Mesendoderm (in vitro differentiated cells): ENCODE results near the gene MRAP.
A peak's percentile ranks its signal among the peaks of the same experiment; 100 is the strongest.

ENCODE experiments used
- DNase-seq: peaks from one replicate; pipeline ENCODE4 v3.0.0; 2013
- H2AK5ac ChIP-seq: 2 replicates; pipeline ENCODE4 v1.6.1; 2013; ENCODE audit warnings: low read length, inconsistent platforms
- H2BK120ac ChIP-seq: 2 replicates; pipeline ENCODE4 v1.6.1; 2013; ENCODE audit warnings: low read depth, mild to moderate bottlenecking, low read length, moderate library complexity, mixed read lengths
- H2BK15ac ChIP-seq: replicated peaks from 2 replicates; pipeline ENCODE4 v1.6.1; 2013; ENCODE audit warnings: low read depth, mild to moderate bottlenecking, moderate library complexity
- H2BK5ac ChIP-seq: 2 replicates; pipeline ENCODE4 v1.6.1; 2013; ENCODE audit warnings: low read length, inconsistent platforms
- H3K18ac ChIP-seq: 2 replicates; pipeline ENCODE4 v1.6.1; 2013; ENCODE audit warnings: mild to moderate bottlenecking, low read length, mixed read lengths
- H3K23ac ChIP-seq: one replicate; pipeline ENCODE4 v1.6.1; 2013; ENCODE audit warnings: low read length
- H3K27ac ChIP-seq: 2 replicates; pipeline ENCODE4 v1.5.1; 2013; ENCODE audit warnings: low read depth, mild to moderate bottlenecking, inconsistent platforms, low read length, moderate library complexity
- H3K27me3 ChIP-seq: 2 replicates; pipeline ENCODE4 v1.6.1; 2013; ENCODE audit warnings: low read length, control low read depth, mild to moderate bottlenecking, inconsistent platforms; ENCODE audit not compliant: insufficient read depth, poor library complexity
- H3K36me3 ChIP-seq: 2 replicates; pipeline ENCODE4 v1.6.1; 2013; ENCODE audit warnings: low read length, inconsistent platforms; ENCODE audit not compliant: control insufficient read depth, insufficient read depth
- H3K4ac ChIP-seq: one replicate; pipeline ENCODE4 v1.6.1; 2013; ENCODE audit warnings: low read depth, mild to moderate bottlenecking, low read length, moderate library complexity
- H3K4me1 ChIP-seq: 2 replicates; pipeline ENCODE4 v1.6.1; 2013; ENCODE audit warnings: low read depth, low read length, inconsistent platforms; ENCODE audit not compliant: control insufficient read depth
- H3K4me2 ChIP-seq: 2 replicates; pipeline ENCODE4 v1.6.1; 2013; ENCODE audit warnings: low read length
- H3K4me3 ChIP-seq: 2 replicates; pipeline ENCODE4 v1.5.1; 2013; ENCODE audit warnings: mild to moderate bottlenecking, low read length
- H3K56ac ChIP-seq: one replicate; pipeline ENCODE4 v1.6.1; 2013; ENCODE audit warnings: low read length
- H3K79me1 ChIP-seq: 2 replicates; pipeline ENCODE4 v1.6.1; 2013; ENCODE audit warnings: low read length, inconsistent platforms
- H3K79me2 ChIP-seq: 2 replicates; pipeline ENCODE4 v1.6.1; 2013; ENCODE audit warnings: mild to moderate bottlenecking, low read length; ENCODE audit not compliant: control insufficient read depth, insufficient read depth
- H3K9ac ChIP-seq: 2 replicates; pipeline ENCODE4 v1.6.1; 2013; ENCODE audit warnings: low read length, inconsistent platforms
- H4K5ac ChIP-seq: one replicate; pipeline ENCODE4 v1.6.1; 2013; ENCODE audit warnings: low read length
- H4K8ac ChIP-seq: one replicate; pipeline ENCODE4 v1.6.1; 2013; ENCODE audit warnings: low read depth, mild to moderate bottlenecking, control low read depth, low read length, moderate library complexity
- WGBS: extraction: QIAGEN DNeasy Blood & Tissue Kit; methylation state at CpG from one replicate; pipeline ENCODE4 v1.1.7; 2013; ENCODE audit warnings: low lambda C conversion rate, missing lambda C conversion rate; ENCODE audit not compliant: insufficient coverage; ENCODE audit errors: extremely low coverage; 5-methylcytosine and 5-hydroxymethylcytosine counted together

The MRAP gene

DNA sequence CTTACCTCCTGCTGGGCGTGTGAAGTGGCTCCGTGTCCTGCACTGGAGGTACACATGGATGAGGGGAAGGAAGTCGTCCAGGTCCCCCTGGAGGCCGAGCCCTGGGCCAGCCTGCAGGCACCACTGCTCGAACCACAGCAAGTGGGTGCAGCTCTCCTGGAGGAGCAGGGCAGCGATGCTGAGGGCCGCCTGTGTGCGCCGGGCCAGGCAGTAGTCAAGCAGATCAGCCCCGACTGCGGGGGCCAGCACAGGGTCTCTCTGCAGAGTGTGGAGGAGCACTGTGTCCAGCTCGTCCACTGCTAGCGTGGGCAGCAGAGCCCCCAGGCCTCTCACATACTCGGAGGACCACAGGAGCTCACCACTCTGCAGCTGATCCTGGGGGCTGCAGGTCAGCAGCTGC is 48.3 kb downstream of the MRAP start:
- H2BK5ac ChIP-seq: no peak overlapping the region
- H2AK5ac ChIP-seq: no peak overlapping the region
- H2BK120ac ChIP-seq: no peak overlapping the region
- peak; percentile 18 for DNase-seq
- H2BK15ac ChIP-seq: no peak overlapping the region
- no peak overlapping the region for H3K18ac ChIP-seq
- peaks cover 2% of the 10 kb centered on the region for H3K4me1 ChIP-seq
- H4K8ac ChIP-seq: no peak overlapping the region
- no peak overlapping the region for H3K4me2 ChIP-seq
- H3K79me2 ChIP-seq: no peaks in the 10 kb centered on the region
- peaks cover 34% of the 10 kb centered on the region for H3K36me3 ChIP-seq
- WGBS: no CpG with 5 or more reads among the region's 14 CpGs
- H3K56ac ChIP-seq: no peak overlapping the region
- H3K27me3 ChIP-seq: no peaks in the 10 kb centered on the region
- no peak overlapping the region for H3K4ac ChIP-seq
- H3K23ac ChIP-seq: no peak overlapping the region
- H4K5ac ChIP-seq: no peak overlapping the region
- no peak overlapping the region for H3K9ac ChIP-seq
- no peak overlapping the region for H3K27ac ChIP-seq
- no peak overlapping the region for H3K4me3 ChIP-seq
- no peaks in the 10 kb centered on the region for H3K79me1 ChIP-seq

DNA sequence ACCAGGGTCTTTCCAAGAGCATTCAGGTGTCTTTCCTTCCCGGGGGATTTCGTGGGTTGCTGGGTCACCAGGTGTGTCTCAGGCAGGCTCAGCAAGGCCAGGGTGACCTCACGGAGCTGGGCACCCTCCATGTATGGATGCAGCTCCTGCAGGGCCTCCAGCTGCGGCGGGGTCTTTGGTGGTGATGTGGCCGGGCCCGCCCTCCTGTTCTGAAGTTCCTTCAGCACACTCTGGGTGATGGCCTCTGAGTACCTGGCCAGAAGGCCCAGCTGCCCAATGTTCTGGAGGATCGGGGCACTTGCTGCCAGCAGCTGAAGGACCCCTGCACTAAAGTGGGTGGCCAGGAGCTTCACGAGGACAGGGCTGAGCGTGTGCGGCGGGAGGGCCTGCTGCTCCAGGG is 48.7 kb downstream of the MRAP start:
- no peak overlapping the region for H4K8ac ChIP-seq
- no peak overlapping the region for H3K9ac ChIP-seq
- H3K4me2 ChIP-seq: no peak overlapping the region
- no peak overlapping the region for H2BK120ac ChIP-seq
- H3K27me3 ChIP-seq: no peaks in the 10 kb centered on the region
- peaks cover 2% of the 10 kb centered on the region for H3K4me1 ChIP-seq
- H3K56ac ChIP-seq: no peak overlapping the region
- no peak overlapping the region for H4K5ac ChIP-seq
- no peak overlapping the region for H3K4ac ChIP-seq
- H3K18ac ChIP-seq: no peak overlapping the region
- no peak overlapping the region for H2BK5ac ChIP-seq
- H3K79me1 ChIP-seq: no peaks in the 10 kb centered on the region
- H2BK15ac ChIP-seq: no peak overlapping the region
- no CpG with 5 or more reads among the region's 12 CpGs for WGBS
- H3K27ac ChIP-seq: no peak overlapping the region
- H3K36me3 ChIP-seq: peaks cover 35% of the 10 kb centered on the region
- no peaks in the 10 kb centered on the region for H3K79me2 ChIP-seq
- H3K23ac ChIP-seq: no peak overlapping the region
- no peak overlapping the region for H3K4me3 ChIP-seq
- DNase-seq: no peak
- H2AK5ac ChIP-seq: no peak overlapping the region

DNA sequence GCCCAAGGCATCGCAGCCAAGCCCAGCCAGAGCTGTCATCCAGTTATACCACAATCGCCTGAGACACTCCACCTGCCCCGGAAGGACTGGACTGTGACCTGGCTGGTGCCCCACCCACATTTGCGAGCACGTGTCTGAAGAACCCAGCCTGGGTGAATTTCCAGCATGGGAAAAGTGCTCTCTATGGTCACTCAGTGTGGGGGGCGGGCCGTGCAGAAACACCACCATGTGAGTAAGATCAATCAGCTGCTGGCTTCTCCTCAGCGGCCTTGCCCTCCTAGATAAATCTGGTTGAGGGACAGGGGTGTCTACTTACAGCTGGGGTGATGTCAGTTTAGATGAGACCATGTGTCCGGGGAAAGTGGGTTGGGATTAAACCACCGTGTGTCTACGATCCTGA is 49.3 kb downstream of the MRAP start:
- no peak overlapping the region for H2BK5ac ChIP-seq
- no peak overlapping the region for H3K18ac ChIP-seq
- H3K27ac ChIP-seq: no peak overlapping the region
- H3K4me1 ChIP-seq: peaks cover 2% of the 10 kb centered on the region
- peaks cover 35% of the 10 kb centered on the region for H3K36me3 ChIP-seq
- no peak overlapping the region for H3K4ac ChIP-seq
- no peak overlapping the region for H4K8ac ChIP-seq
- H3K79me2 ChIP-seq: no peaks in the 10 kb centered on the region
- no peak overlapping the region for H2BK15ac ChIP-seq
- no peak overlapping the region for H4K5ac ChIP-seq
- H3K27me3 ChIP-seq: no peaks in the 10 kb centered on the region
- no peak overlapping the region for H2BK120ac ChIP-seq
- H3K4me2 ChIP-seq: no peak overlapping the region
- no peak overlapping the region for H3K56ac ChIP-seq
- H3K9ac ChIP-seq: no peak overlapping the region
- no peak for DNase-seq
- H2AK5ac ChIP-seq: no peak overlapping the region
- H3K79me1 ChIP-seq: no peaks in the 10 kb centered on the region
- H3K23ac ChIP-seq: no peak overlapping the region
- H3K4me3 ChIP-seq: no peak overlapping the region
- WGBS: no CpG with 5 or more reads among the region's 11 CpGs

DNA sequence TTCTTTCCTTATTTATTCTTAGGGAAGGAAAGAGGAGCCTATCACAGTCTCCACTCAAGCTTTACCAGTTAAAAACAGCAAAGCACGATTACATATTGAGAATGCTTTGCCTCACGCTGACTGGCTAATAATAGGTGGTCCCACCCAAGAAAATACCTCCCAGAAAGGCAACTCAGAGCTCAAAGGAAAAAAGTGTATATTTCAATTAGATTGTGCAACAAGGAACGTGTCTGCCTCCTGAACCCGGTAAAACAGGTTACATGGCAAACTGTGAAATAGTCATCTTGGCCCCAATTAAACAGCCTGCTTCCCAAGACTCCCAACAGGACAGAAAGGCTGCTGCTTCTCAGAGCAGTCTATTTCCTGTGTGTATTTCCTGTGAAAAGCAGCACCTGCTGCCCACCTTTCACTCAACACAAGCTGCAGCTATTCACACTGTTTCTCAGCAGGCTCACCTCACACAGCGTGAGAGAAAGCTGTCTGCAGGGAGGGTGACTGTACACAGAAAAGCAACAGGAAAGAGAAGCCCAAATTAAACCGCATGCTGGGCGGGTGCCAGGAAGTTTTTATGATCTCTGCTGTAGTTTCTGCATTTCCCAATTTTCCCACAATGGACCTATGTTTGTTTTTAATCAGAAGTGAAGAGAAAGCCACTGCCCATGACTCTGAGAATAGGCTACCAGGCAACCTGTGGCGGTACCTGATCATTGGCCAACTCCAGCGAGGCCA is 50.1 kb downstream of the MRAP start:
- Histone ChIP-seq H4K5ac (no peak overlapping the region), H3K23ac (no peak overlapping the region), H2AK5ac (no peak overlapping the region), H3K4ac (no peak overlapping the region), H3K4me1 (peaks cover 2% of the 10 kb centered on the region), H2BK15ac (no peak overlapping the region), H3K36me3 (peaks cover 36% of the 10 kb centered on the region), H3K4me3 (no peak overlapping the region), H3K27me3 (no peaks in the 10 kb centered on the region), H3K79me2 (no peaks in the 10 kb centered on the region), H3K9ac (no peak overlapping the region), H3K4me2 (no peak overlapping the region), H2BK120ac (no peak overlapping the region), H4K8ac (no peak overlapping the region), H3K18ac (no peak overlapping the region), H3K27ac (no peak overlapping the region), H3K56ac (no peak overlapping the region), H3K79me1 (no peaks in the 10 kb centered on the region), H2BK5ac (no peak overlapping the region)
- no CpG with 5 or more reads among the region's 9 CpGs for WGBS
- no peak for DNase-seq

DNA sequence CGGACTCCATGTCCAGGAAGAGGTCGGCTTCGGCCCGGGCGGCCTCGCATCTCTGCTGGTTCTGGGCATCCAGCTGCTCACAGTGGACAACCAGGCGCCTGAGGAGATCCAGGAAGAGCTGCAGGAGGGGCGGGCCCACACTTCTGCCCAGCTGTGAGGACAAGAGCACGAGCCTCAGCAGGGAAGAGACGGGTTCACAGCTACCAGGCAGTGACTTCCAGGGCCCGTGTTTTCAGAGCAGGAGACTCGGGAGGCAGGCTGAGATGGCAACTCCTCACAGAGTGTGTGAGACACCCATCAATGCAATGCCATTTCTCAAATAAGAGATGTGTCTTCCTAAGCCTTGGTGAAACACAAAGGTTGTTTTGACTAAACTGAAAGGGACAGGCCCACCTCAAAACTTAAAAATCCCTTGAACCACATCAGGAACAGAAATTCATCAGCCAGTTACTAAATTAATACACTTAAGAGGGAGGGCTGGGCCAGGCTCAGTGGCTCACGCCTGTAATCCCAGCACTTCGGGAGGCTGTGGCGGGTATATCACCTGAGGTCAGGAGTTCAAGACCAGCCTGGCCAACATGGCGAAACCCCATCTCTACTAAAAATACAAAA is 50.8 kb downstream of the MRAP start:
- no peak overlapping the region for H4K5ac ChIP-seq
- H3K79me2 ChIP-seq: no peaks in the 10 kb centered on the region
- H3K23ac ChIP-seq: no peak overlapping the region
- no peak overlapping the region for H3K4me2 ChIP-seq
- no peaks in the 10 kb centered on the region for H3K27me3 ChIP-seq
- WGBS: no CpG with 5 or more reads among the region's 16 CpGs
- no peak overlapping the region for H2BK120ac ChIP-seq
- no peak overlapping the region for H3K9ac ChIP-seq
- peaks cover 36% of the 10 kb centered on the region for H3K36me3 ChIP-seq
- H3K4ac ChIP-seq: no peak overlapping the region
- DNase-seq: no peak
- H3K56ac ChIP-seq: no peak overlapping the region
- H2BK15ac ChIP-seq: no peak overlapping the region
- no peak overlapping the region for H4K8ac ChIP-seq
- no peak overlapping the region for H3K4me3 ChIP-seq
- no peak overlapping the region for H2BK5ac ChIP-seq
- H3K18ac ChIP-seq: no peak overlapping the region
- no peak overlapping the region for H3K27ac ChIP-seq
- H3K4me1 ChIP-seq: peaks cover 2% of the 10 kb centered on the region
- H3K79me1 ChIP-seq: no peaks in the 10 kb centered on the region
- H2AK5ac ChIP-seq: no peak overlapping the region
